Measurements from ENCODE around the gene FGFRL1. TPM values are rescaled to one million over a fixed set of nuclear protein-coding genes. Genes with fewer than 3 reads are reported as not detected.
"Not testable (repeated sequence)": the region's sequence is repeated elsewhere in the genome, so short reads cannot be mapped to it uniquely, and the experiment has no call there.

The FGFRL1 gene
- total RNA-seq, 1 donor from 2014 or later = 16.9 TPM

DNA sequence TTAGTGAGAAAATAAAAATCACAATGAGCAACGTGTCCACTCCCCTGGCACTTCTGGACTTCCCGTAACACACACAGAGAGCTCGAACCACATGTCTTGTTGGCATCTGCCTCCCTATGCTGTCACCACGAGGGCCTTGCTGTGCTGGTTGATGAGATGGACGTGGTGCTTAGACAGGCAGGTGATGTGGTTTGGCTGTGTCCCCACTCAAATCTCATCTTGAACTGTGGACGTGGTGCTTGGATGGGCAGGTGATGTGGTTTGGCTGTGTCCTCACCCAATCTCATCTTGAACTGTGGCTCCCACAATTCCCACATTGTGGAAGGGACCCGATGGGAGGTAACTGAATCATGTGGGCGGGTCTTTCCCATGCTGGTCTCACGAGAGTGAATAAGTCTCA, 40.0 kb downstream of the FGFRL1 start:
- no peak for DNase-seq (ENCODE audit: low read depth in 2 of 2)

DNA sequence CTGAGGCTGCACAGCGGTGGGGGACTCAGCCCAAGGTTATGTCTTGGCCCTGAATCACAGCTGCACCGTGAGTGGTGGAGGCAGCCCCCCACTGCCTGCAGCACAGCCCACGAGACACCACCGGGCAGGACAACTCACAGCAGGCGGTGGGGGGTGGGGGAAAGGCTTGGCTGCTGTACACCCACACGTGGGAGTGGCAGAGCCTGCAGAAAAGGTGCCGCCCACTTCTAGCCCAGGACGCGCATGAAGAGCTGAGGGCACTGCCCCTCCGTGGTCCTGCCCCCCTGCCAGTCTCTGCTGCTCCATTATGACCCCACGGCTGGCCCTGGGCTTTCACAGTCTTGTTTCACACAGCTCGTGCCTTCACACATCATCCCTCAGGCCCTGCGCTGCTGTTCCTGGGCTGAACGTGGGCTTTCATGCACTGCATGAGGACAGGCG, 40.8 kb downstream of the FGFRL1 start:
- no peak for DNase-seq (ENCODE audit: low read depth in 2 of 2)

DNA sequence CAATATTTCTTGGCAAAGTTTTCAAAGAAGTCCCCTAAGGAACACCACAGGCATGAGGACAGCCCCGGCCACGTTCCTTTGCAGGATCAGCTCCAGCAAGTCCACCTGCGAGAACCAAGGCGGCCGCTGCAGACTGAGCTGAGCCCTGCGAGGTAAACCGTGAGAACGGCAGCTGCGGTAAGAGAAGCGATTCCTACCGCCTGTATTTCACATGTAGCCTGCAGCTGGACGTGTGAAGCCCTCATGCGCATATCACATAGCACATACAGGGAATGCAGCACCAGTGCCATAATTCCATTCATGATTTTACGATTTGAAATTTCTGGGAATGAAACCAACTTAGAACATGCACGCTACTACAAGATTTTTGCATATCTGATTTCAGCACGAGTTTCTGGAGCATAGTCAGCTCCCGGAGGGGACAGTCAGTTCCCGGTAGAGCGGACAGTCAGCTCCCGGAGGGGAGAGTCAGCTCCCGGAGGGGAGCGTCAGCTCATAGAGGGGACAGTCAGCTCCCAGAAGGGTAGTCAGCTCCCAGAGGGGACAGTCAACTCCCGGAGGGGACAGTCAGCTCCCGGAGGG, 41.7 kb downstream of the FGFRL1 start:
- no peak for DNase-seq (ENCODE audit: low read depth in 2 of 2)

DNA sequence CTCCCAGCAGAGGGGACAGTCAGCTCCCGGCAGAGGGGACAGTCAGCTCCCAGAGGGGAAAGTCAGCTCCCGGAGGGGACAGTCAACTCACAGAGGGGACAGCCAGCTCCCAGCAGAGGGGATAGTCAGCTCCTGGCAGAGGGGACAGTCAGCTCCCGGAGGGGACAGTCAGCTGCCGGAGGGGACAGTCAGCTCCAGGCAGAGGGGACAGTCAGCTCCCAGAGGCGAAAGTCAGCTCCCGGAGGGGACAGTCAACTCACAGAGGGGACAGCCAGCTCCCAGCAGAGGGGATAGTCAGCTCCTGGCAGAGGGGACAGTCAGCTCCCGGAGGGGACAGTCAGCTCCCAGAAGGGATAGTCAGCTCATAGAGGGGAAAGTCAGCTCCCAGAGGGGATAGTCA, 42.5 kb downstream of the FGFRL1 start:
- not testable (repeated sequence) for DNase-seq (ENCODE audit: low read depth in 2 of 2)

DNA sequence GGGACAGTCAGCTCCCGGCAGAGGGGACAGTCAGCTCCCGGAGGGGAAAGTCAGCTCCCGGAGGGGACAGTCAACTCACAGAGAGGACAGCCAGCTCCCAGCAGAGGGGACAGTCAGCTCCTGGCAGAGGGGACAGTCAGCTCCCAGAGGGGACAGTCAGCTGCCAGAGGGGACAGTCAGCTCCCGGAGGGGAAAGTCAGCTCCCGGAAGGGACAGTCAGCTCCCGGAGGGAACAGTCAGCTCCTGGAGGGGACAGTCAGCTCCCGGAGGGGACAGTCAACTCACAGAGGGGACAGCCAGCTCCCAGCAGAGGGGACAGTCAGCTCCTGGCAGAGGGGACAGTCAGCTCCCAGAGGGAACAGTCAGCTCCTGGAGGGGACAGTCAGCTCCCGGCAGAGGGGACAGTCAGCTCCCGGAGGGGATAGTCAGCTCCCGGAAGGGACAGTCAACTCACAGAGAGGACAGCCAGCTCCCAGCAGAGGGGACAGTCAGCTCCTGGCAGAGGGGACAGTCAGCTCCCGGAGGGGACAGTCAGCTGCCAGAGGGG, 43.3 kb downstream of the FGFRL1 start:
- DNase-seq (ENCODE audit: low read depth in 2 of 2) = not testable (repeated sequence)

DNA sequence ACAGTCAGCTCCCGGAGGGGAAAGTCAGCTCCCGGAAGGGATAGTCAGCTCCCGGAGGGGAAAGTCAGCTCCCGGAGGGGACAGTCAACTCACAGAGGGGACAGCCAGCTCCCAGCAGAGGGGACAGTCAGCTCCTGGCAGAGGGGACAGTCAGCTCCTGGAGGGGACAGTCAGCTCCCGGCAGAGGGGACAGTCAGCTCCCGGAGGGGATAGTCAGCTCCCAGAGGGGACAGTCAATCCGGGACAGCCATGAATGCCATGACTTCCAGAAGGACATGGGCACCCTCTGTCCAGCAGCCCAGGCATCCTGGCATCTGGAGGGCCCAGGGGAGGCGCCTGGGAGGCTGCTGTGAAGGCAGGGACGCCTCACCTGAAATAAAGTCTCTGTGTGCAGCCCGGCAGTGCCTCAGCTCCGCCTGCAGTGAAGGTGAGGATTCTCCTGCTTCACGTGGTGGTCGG, 43.8 kb downstream of the FGFRL1 start:
- DNase-seq (ENCODE audit: low read depth in 2 of 2) = not testable (repeated sequence)

DNA sequence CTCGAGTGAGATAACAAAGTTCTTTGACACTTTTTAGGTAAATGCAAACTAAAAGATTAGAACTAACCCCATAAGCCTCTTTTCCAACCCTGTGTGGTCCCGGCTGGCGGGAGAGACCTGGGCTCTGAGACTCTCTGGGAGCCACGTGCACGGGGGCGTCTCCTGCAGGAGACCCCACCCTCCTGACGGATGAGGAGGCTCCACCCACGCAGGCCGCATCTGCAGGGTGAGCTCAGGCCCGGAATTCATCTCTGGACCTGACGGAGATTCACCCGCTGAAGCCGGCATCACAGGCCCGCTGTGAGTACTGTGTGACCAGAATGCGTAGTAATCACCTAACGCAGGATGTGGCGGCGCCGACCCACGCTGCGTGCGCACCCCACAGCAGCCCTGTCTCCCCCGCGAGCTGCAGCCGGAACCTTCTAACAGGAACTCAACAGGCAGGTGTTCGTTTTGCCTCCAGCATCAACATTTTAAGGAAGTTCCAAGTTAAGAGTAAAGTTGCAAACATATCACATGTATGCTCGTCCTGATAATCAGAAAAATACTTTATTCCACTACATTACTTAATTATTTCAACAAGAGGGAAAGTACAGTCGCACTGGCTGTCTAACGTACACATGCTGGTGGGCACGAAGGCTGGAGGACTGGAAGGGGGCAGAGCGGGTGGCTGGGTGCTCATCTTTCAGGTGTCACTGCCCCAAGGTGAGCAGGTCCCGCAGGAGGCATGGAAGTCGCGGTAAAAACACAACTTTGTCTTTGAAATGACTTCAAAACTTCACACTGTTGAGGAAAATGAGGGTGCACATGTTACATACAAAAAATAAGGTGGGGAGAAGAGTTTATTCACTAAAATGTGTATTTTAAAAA, 44.5 kb downstream of the FGFRL1 start:
- DNase-seq (ENCODE audit: low read depth in 2 of 2) = peak in 1 of 2 donors; percentile 49

DNA sequence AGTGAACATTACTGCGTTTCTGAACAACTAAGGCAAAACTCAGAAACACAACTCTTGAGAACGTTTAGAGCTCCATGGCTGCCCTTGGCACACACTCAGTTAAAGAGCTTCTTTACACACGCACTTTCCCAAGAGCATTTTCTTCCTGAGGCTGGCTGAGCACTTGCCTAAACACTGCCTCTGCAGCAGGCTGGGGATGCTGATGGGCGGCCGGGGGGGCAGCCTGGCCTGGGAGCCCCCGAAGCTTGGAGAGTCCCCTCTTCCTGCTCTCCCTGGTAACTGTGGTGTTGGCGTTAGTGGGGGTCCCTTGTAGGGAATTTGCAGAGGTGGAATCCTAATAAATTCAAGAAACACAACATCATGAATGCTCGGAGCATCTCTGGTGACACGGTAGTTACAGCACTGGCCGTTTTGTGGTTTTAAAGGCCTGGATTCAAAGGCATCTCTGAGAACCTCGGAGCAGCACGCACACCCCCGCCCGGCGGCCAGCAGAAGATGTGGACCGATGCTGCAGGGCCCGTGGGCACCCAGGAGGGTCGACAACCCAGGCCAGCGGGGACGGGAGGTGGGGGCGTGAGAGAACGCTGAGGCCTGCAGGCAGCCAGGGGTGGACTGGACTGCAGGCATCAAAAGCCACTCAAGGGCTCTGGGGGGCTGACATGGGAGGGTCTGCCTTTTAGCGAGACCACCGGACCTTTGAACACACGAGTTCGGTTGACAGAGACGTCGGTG, 45.4 kb downstream of the FGFRL1 start:
- no peak for DNase-seq (ENCODE audit: low read depth in 2 of 2)

DNA sequence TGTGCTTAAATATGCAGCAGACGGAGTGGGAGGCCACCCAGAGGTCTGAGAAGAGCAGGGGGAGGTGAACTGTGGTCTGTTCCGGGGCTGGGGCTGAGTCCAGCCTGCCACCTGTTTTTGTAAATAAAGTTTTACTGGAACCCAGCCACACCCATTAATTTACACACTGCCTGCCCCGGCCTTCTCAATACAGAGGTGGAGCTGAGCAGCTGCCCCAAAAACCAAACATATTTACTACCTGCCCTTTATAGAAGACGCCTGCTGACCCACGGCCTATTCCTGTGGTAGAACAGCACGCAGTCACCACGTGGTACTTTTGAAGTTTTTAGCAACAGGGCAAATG, 45.9 kb downstream of the FGFRL1 start:
- no peak for DNase-seq (ENCODE audit: low read depth in 2 of 2)

DNA sequence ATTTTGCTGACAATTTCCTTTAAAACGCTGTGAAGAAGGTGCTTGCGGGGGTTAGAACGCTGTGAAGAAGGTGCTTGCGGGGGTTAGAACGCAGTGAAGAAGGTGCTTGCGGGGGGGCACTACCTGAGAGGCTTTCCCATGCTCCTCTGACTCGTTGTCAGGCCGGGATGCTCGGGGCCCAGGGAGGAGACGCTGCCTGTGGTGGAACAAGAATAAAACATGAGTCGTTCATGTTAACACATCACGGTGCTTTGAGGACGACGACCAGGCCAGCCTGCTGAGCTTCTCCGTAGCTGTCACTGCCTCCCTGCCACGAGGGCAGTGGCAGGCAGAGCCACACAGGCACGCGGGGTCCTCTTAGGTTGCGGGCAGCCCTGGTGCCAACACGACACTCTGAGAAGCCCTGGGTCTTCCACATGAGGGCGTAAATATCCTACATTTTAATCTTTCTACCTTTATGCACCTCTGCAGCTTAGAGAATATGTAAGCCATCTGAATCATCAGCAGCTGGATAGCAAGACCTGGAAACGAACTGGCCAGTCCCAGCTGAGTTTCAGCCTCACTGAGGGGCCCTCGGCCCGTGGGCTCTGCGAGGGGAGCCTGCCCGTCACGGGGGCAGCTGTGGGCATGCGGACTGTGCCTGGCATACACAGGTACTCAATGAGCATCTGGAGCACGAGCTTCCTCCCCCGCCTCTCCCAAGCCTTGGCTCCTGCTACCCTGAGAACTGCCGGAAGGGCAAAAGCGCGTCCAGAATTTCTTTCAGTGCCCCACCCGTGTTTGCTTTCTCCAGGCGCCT, 47.0 kb downstream of the FGFRL1 start:
- DNase-seq (ENCODE audit: low read depth in 2 of 2) = no peak

DNA sequence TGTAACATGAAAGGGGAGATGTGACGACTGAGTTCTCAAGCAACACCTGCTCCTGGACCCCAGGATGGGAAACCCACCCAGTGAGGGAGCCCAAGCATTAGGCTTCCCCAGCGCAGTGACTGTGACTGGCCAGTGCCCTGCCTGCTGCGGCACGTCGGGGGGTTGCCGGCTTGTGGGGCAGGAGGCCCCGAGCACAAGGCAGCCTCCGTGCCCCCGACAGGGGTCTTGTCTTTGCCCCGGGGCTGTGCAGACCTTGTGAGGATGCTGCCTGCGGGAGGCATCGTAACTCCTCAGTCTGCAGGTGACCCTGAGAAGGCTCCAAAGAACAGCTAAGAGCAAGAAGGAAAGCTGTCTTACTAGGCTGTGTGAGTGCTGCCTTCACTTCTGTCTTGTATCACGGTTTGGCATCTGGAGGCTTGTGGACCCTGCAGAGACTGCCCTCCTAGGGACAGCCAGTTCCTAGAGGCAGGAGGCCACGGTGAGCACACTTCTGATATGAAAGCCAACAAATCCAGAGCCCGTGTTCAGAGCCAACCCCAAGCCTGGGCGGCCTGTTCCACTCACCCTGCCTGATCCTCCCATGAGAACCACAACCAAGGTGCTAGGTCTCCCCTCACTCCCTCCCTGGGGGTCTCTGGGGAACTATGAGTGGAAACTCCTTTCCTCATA, 47.7 kb downstream of the FGFRL1 start:
- DNase-seq (ENCODE audit: low read depth in 2 of 2) = no peak

DNA sequence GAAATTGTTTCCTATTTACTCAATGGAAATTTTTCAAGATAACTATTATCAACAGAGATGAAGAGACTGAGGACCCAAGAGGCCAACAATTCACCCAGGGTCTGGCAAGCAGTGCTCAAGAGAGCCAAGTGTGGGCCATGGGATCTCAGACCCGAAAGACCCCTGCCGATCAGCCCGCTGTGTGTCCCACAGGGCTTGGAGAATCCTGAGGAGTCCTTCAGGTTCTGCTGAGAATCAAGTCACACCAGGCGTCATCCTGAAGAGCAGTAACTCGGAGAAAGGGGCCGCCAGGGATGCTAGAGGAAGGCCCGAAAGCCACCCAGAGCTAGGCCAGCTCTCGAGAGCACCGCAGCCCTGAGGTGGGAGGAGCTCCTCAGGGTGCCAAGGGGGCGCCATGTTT, 48.7 kb downstream of the FGFRL1 start:
- no peak for DNase-seq (ENCODE audit: low read depth in 2 of 2)

DNA sequence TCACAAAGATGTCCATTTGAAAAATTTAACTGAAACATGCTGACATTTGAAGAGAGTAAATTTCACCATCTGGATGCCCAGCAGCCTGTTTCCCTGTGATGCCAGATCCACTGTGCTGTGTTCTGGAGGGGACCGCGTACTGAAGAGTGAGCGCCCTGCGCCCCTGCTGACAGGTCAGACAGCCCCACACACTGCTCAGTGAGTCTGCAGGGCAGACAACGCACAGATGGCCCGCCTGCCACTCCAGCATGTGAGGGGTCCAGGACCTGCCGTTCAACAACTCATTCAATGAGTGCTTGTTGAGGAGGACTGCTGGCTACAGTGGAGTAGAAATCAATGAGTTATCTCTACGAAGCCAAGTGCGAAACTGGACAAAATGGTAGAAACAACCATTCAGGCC, 49.2 kb downstream of the FGFRL1 start:
- no peak for DNase-seq (ENCODE audit: low read depth in 2 of 2)

DNA sequence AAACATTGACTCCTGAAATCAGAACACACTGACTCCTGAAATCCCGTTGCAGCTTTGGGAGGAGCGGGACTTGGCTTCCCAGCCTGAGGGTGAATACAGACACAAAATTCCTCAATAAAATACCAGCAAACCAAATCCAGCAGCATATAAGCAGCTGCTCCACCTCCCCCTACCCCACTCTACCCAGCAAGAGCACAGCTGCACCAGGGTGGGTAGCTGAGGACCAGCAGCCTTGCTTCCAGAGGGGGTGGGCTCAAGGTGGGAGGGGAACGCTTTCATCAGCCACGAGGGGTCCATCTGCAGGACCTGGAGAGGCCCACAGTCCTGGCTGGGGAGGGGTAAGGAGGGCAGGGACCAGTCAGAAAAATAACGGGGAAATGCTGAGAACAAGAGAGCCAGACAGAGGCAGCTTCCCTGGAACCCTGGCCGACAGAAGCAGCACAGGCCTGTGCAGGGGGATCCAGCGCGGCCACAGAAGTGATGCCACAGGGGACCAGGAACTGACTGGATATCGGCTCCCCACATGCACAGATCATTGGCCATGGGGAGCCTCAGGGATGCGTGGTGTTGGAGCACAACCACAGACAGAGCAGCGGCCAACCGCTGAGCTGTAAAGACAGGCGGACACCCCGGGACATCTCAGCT, 49.8 kb downstream of the FGFRL1 start:
- no peak for DNase-seq (ENCODE audit: low read depth in 2 of 2)

DNA sequence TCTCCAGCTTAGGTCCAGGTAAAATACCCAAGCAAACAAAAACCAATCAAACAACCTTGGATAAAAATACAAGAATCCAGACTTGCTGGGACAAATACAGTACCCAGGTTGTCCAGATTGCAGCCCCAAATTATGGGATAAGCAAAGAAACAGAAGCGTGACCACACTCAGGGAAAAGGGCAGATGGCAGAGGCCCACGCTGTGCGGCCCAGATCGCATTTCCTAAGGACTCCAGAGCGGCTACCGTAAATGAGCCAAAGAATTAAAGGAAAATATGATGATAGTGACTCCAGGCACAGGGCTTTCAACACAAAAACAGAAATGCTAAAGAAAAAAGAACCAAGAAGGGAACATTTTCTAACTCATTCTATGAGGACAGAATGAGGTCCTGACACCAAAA, 50.3 kb downstream of the FGFRL1 start:
- no peak for DNase-seq (ENCODE audit: low read depth in 2 of 2)

DNA sequence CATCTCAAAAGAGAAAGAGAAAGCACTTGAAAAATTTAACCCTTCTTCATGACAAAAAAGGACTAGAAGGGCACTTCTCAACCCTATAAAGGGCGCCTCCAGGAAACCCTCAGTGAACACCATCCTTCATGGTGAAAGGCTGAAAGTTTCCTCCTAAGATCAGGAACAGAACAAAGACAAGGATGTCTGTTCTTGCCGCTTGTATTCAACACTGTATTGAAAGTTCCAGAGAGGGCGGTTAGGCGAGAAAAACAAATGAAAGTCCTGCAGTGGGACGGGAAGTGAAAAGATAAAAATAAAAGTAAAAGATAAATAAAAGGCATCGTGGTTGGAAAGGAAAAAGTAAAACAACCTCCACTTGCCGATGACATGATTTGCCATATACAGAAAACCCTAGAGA, 51.0 kb downstream of the FGFRL1 start:
- DNase-seq (ENCODE audit: low read depth in 2 of 2) = no peak

DNA sequence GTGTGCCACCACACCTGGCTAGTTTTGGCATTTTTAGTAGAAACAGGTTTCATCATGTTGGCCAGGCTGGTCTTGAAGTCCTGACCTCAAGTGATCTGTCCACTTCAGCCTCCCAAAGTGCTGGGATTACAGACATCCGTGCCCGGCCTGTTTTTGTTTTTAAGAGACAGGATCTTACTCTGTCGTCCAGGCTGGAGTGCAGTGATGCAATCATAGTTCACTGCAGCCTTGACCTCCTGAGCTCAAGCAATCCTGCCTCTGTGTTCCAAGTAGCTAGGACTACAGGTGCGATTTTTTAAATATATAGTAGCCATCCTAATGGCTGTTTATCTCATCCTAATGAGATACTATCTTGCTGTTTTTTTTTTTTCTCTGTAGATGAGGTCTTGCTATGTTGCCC, 54.3 kb downstream of the FGFRL1 start:
- DNase-seq (ENCODE audit: low read depth in 2 of 2) = no peak

DNA sequence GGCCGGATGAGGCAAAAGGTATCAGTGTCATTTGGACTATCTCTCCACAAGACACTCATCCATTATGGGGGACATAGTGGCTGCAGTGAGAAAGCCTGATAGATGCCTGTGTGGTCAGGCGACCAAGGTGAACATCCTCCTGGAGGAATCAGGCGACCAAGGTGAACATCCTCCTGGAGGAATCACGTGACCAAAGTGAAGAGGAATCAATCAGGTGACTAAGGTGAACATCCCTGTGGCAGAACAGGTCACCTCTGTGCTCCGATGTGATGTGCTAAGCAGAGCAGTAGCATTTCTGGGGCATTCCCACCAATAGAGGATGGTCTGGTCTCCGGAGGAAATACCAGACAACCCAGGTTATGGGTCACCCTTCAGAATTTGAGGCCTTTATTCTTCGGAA, 58.0 kb downstream of the FGFRL1 start:
- no peak for DNase-seq (ENCODE audit: low read depth in 2 of 2)

DNA sequence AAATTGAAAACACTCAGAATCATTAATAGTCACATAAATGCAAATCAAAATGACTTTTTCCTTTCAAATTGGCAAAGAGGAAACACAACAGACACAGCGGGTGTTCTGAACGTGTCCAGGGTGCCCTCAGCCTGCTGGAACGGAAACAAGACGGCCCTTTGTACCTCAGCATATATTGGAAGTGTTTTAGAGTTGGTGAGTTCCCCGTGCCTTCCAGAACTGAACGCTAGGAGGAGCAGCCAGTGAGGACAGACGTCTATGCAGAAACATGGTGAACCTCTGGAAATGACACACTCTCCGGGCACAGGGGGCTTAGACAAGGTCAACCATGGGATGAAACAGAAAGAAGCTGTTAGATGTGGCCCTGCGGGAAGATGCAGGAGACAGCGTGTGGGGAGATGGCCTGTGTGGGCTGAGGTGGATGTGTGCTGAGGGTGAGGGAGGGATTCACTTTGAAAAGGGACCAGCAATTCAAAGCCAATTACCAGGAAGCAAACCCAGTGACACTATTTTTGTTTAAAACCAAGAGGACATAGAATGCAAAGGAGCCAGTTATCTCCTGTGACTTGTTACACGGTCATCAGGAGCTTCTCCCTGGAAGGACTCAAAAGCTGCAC, 61.5 kb downstream of the FGFRL1 start:
- DNase-seq (ENCODE audit: low read depth in 2 of 2) = peak; percentile 69 to 72

DNA sequence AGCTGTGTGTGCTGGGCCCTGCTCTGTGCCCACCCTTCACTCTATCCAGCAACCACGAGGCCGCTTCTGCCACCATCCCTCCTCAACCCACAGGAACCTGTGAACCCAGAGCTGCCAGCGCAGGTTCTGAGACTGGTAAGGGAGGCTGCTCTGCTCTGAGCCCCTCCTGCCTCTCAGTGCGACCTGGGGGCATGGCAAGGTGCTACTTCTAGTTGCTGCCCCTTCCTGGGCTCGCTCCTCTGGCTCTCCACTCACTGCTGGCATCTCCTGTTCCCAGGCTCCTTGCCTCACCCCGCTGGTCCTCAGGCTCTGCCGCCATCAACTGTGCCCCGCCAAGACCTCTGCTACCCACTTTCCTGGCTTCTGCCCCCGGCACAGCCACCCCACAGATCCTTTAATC, 62.7 kb downstream of the FGFRL1 start:
- no peak for DNase-seq (ENCODE audit: low read depth in 2 of 2)

Measured in lung microvascular endothelial cell (primary cell).